Ramos (cell line): Measurements from ENCODE around the gene ASIC4.

Experiments
- in situ Hi-C: fragments of 300-500 bp; cut with MboI; formaldehyde crosslinking; loops from one replicate; pipeline ENCODE4 v1.14.3; 2022; ENCODE audit warnings: low sequenced_read_pairs; ENCODE audit not compliant: unreplicated experiment

The ASIC4 gene

GRCh38 chr2:219575566-219576504 lies 61.6 kb downstream of the ASIC4 start:
- in situ Hi-C loops: no loop called here

GRCh38 chr2:219576505-219577388 lies 62.5 kb downstream of the ASIC4 start:
- in situ Hi-C loops: no loop called here

GRCh38 chr2:219578811-219579613 lies 64.7 kb downstream of the ASIC4 start:
- in situ Hi-C loops: no loop called here

GRCh38 chr2:219581346-219581745 lies 67.1 kb downstream of the ASIC4 start:
- in situ Hi-C loops: no loop called here
